Neutrophil (primary cell): ENCODE data around the gene TOP2B.

Source experiments
- H3K27ac ChIP-seq: fragments of 200-600 bp; sonication (generic); 2 replicates; pipeline ENCODE4 v1.5.1; 2016; ENCODE audit warnings: mild to moderate bottlenecking, moderate library complexity
- H3K27me3 ChIP-seq: fragments of 200-600 bp; sonication (generic); 2 replicates; pipeline ENCODE4 v1.6.0; 2016; ENCODE audit warnings: mild to moderate bottlenecking
- H3K36me3 ChIP-seq: fragments of 200-600 bp; sonication (generic); 2 replicates; pipeline ENCODE4 v1.5.1; 2017
- H3K4me1 ChIP-seq, 2 experiments: fragments of 200-600 bp in 1 of 2; sonication (generic) in 1 of 2; 1 replicate in 1 of 2; 2 replicates in 1 of 2; pipeline versions ENCODE4 v1.5.1 to v1.6.1; 2013 to 2016; ENCODE audit warnings: low read depth in 1 of 2, low read length in 1 of 2, mild to moderate bottlenecking in 1 of 2, moderate library complexity in 1 of 2; ENCODE audit not compliant: control insufficient read depth in 1 of 2, insufficient read depth in 1 of 2
- H3K4me3 ChIP-seq, 2 experiments: fragments of 200-600 bp in 1 of 2; sonication (generic) in 1 of 2; 1 replicate in 1 of 2; 2 replicates in 1 of 2; pipeline ENCODE4 v1.5.1; 2013 to 2016; ENCODE audit warnings: low read depth in 1 of 2, low read length in 1 of 2, mild to moderate bottlenecking in 1 of 2, moderate library complexity in 1 of 2
- H3K9me3 ChIP-seq: fragments of 200-600 bp; sonication (generic); 2 replicates; pipeline ENCODE4 v1.5.1; 2016
- CTCF ChIP-seq: fragments of 200-600 bp; sonication (generic); IDR thresholded peaks from 2 replicates; pipeline ENCODE4 v1.5.1; 2016; ENCODE audit warnings: antibody characterized with exemption

The TOP2B gene

DNA sequence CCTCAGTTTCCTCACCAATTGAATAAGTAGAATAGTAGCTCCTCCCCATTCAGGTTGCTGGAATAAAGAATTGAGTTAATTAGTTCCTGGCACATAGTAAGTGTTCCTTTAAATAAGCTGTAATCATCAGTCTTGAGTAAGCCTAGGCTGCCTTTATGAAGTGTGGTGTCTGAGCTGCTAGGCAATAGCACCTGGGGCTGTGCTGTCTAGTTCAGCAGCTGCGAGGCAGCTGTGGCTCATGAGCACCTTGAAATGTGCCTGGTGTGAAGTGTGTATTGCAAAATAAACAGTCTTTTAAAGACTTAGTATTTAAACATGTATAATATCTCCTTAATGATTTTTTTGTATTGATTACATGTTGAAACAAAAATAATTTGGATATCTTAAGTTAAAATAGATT lies 77.6 kb downstream of the TOP2B start:
- no peaks in the 10 kb centered on the region for H3K36me3 ChIP-seq
- no peaks in the 10 kb centered on the region for H3K27me3 ChIP-seq

GRCh38 chr3:25586553-25586952 lies 78.2 kb downstream of the TOP2B start:
- no peaks in the 10 kb centered on the region for H3K27me3 ChIP-seq
- TF ChIP-seq CTCF, result no peak

More for the DNA sequence above, 77.6 kb downstream of the TOP2B start:
- TF ChIP-seq CTCF, result no peak
- Histone ChIP-seq H3K4me1 (no peaks in the 10 kb centered on the region), H3K9me3 (no peaks in the 10 kb centered on the region), H3K4me3 (no peak overlapping the region), H3K27ac (no peak overlapping the region)

GRCh38 chr3:25586167-25586505 lies 78.6 kb downstream of the TOP2B start:
- no peak for TF ChIP-seq CTCF

More at GRCh38 chr3:25586553-25586952, 78.2 kb downstream of the TOP2B start:
- Histone ChIP-seq H3K4me1 (no peaks in the 10 kb centered on the region), H3K36me3 (no peaks in the 10 kb centered on the region), H3K27ac (no peak overlapping the region), H3K9me3 (no peaks in the 10 kb centered on the region), H3K4me3 (no peak overlapping the region)

GRCh38 chr3:25585361-25586166 lies 79.1 kb downstream of the TOP2B start:
- no peaks in the 10 kb centered on the region for H3K9me3 ChIP-seq
- H3K4me3 ChIP-seq, result no peak overlapping the region
- H3K4me1 ChIP-seq, result no peaks in the 10 kb centered on the region
- no peaks in the 10 kb centered on the region for H3K36me3 ChIP-seq
- no peak overlapping the region for H3K27ac ChIP-seq
- H3K27me3 ChIP-seq, result no peaks in the 10 kb centered on the region
- TF ChIP-seq CTCF, result no peak

More at GRCh38 chr3:25586167-25586505, 78.6 kb downstream of the TOP2B start:
- Histone ChIP-seq H3K36me3 (no peaks in the 10 kb centered on the region), H3K4me3 (no peak overlapping the region), H3K4me1 (no peaks in the 10 kb centered on the region), H3K27ac (no peak overlapping the region), H3K9me3 (no peaks in the 10 kb centered on the region), H3K27me3 (no peaks in the 10 kb centered on the region)

DNA sequence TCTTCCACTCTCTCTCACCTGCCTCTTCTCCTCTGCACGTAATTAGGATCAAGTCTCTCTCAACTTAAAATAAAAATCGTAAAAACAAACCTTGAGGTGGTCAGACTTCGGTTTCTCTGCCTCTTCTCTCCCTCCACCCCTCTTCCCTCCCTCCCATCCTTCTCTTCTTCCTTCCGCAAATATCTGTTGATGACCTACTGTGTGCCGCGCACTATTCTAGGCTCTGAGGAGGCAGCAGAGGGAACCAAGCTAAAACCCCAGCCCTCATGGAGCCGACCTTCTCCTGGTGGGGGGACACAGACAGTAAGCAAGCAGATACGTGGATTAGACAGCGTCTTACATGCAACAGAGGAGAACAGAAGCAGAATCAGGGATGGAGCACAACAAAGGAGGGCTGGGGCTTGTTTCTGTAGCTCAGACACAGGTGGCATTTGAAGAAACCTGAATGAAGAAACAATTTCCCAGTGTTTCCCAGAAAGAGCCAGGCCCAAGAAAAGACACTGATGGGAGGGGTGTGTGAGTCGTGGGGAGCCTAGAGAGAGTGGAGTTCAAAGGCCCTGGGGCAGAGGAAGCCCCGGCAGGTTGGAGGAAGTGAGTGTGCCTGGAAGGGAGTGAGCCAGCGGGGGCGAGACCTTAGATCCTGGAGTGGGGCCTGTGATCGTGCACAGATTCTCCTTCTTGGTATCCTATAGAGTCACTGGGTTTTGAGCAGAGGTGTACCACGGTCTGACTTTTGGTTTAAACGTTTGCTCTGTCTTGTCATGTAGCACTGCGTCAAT lies 80.5 kb downstream of the TOP2B start:
- TF ChIP-seq CTCF, result no peak
- no peaks in the 10 kb centered on the region for H3K4me1 ChIP-seq
- no peaks in the 10 kb centered on the region for H3K36me3 ChIP-seq

More for the DNA sequence above, 80.5 kb downstream of the TOP2B start:
- no peak overlapping the region for H3K27ac ChIP-seq
- H3K4me3 ChIP-seq, result no peak overlapping the region
- H3K9me3 ChIP-seq, result no peaks in the 10 kb centered on the region
- H3K27me3 ChIP-seq, result no peaks in the 10 kb centered on the region
